K562 (cell line): Measurements from ENCODE around the gene PDE8A. TPM values are rescaled to one million over a fixed set of nuclear protein-coding genes. Genes with fewer than 3 reads are reported as not detected.
A peak's percentile ranks its signal among the peaks of the same experiment; 100 is the strongest.

Experiments used
- ATAC-seq: fragments of 200-7000 bp; cut with Tn5 transposase; 3 replicates; pipeline ENCODE4 v1.9.1; 2020; ENCODE audit warnings: moderate library complexity
- BruUV-seq: library from RNA; stranded (reverse); fragments of 400-500 nt; replicated peaks from 2 replicates; lab custom pipeline; 2021; lab: Mats Ljungman, UMichigan
- CTCF ChIA-PET: fragments of 300-600 bp; formaldehyde crosslinking; extraction: SDS; loops from one replicate; lab custom pipeline; 2021; ENCODE audit warnings: low intra/inter-chr PET ratio; lab: Yijun Ruan, JAX
- POLR2A ChIA-PET: fragments of 300-600, 350-650 bp; sonication (Branson Sonifier 250); formaldehyde crosslinking; extraction: SDS; loops from one replicate; lab custom pipeline; 2021; ENCODE audit warnings: antibody characterized with exemption, inconsistent platforms; lab: Yijun Ruan, JAX
- DNase-seq, 4 experiments: peaks; one replicate each; pipeline versions ENCODE4 v3.0.0 to v3.0.0-alpha.2; 2011 to 2018; ENCODE audit warnings: low spot score in 3 of 4, mixed read lengths in 3 of 4; ENCODE audit errors: extremely low read depth in 1 of 4
- FAIRE-seq: peaks from 2 replicates; lab custom pipeline; 2011; peaks lifted over from hg19 to GRCh38; lab: Jason Lieb, UNC
- H2AFZ ChIP-seq: 2 replicates; pipeline ENCODE4 v1.6.0; 2011; ENCODE audit warnings: low read depth, low read length, control low read depth, inconsistent platforms
- H3K27ac ChIP-seq: fragments of 200-600 bp; 3 replicates; pipeline ENCODE4 v1.8.0; 2011; ENCODE audit warnings: low read depth, mild to moderate bottlenecking, control low read depth, inconsistent platforms, low read length, moderate library complexity, mixed read lengths; ENCODE audit errors: extremely low read depth
- H3K27me3 ChIP-seq, 2 experiments: fragments of 300-600 bp in 1 of 2; 2 replicates in 1 of 2; 3 replicates in 1 of 2; pipeline versions ENCODE4 v1.6.0 to v1.8.0; 2011; ENCODE audit warnings: inconsistent platforms in 2 of 2, low read length in 2 of 2, mild to moderate bottlenecking in 1 of 2, mixed read lengths in 1 of 2, moderate library complexity in 1 of 2; ENCODE audit not compliant: control insufficient read depth in 2 of 2, insufficient read depth in 2 of 2
- H3K36me3 ChIP-seq: fragments of 300-600 bp; 3 replicates; pipeline ENCODE4 v1.8.0; 2011; ENCODE audit warnings: mild to moderate bottlenecking, low read length, inconsistent platforms; ENCODE audit not compliant: control insufficient read depth, insufficient read depth
- H3K4me1 ChIP-seq, 2 experiments: fragments of 200-600 bp in 1 of 2; replicated peaks in 1 of 2; 2 replicates in 1 of 2; 3 replicates in 1 of 2; pipeline versions ENCODE4 v1.5.1 to v1.8.0; 2011; ENCODE audit warnings: inconsistent platforms in 2 of 2, low read length in 2 of 2, mild to moderate bottlenecking in 1 of 2, mixed read lengths in 1 of 2, moderate library complexity in 1 of 2; ENCODE audit not compliant: control insufficient read depth in 2 of 2, insufficient read depth in 2 of 2
- H3K4me2 ChIP-seq: 2 replicates; pipeline ENCODE4 v1.6.1; 2011; ENCODE audit warnings: low read length, control low read depth, inconsistent platforms, mixed read lengths; ENCODE audit not compliant: insufficient read depth
- H3K4me3 ChIP-seq: fragments of 200-600 bp; sonication (generic), shearing (Covaris generic); 2 replicates; pipeline ENCODE4 v1.5.1; 2016; ENCODE audit warnings: control low read depth, inconsistent platforms
- H3K79me2 ChIP-seq: fragments of 200-600 bp; 3 replicates; pipeline ENCODE4 v1.8.0; 2011; ENCODE audit warnings: low read length, inconsistent platforms; ENCODE audit not compliant: control insufficient read depth, insufficient read depth
- H3K9ac ChIP-seq, 2 experiments: 2 replicates each; pipeline versions ENCODE4 v1.6.0 to v1.6.1; 2011; ENCODE audit warnings: low read depth in 2 of 2, low read length in 2 of 2, control low read depth in 1 of 2, inconsistent platforms in 1 of 2, mild to moderate bottlenecking in 1 of 2, mixed read lengths in 1 of 2; ENCODE audit not compliant: insufficient read depth in 1 of 2
- H3K9me1 ChIP-seq: one replicate; pipeline ENCODE4 v1.6.0; 2011; ENCODE audit warnings: inconsistent platforms, mild to moderate bottlenecking, low read length, moderate library complexity; ENCODE audit not compliant: control insufficient read depth, insufficient read depth
- H3K9me3 ChIP-seq: replicated peaks from 2 replicates; pipeline ENCODE4 v1.5.1; 2011; ENCODE audit warnings: low read depth, low read length, inconsistent platforms; ENCODE audit not compliant: control insufficient read depth, insufficient read depth
- H4K20me1 ChIP-seq: replicated peaks from 2 replicates; pipeline ENCODE4 v1.6.1; 2011; ENCODE audit warnings: low read length, inconsistent platforms, mixed read lengths; ENCODE audit not compliant: control insufficient read depth, insufficient read depth
- CGGBP1 ChIP-seq: fragments of 250-450 bp; sonication (Bioruptor Pico); IDR thresholded peaks from 2 replicates; pipeline ENCODE4 v1.9.0; 2021; ENCODE audit warnings: mild to moderate bottlenecking
- CREM ChIP-seq: IDR thresholded peaks from 2 replicates; pipeline ENCODE4 v1.6.1; 2014; ENCODE audit warnings: antibody characterized with exemption, low read depth
- EP300 ChIP-seq: IDR thresholded peaks from 2 replicates; pipeline ENCODE4 v1.6.1; 2012; ENCODE audit warnings: low read length, improper control_type of control experiment
- GATA2 ChIP-seq: sonication (generic); formaldehyde crosslinking; IDR thresholded peaks from 2 replicates; pipeline ENCODE4 v1.4.0; 2020; ENCODE audit warnings: mild to moderate bottlenecking, missing genetic modification reagents
- RAD21 ChIP-seq, 2 experiments: fragments of 250-450 bp in 1 of 2; fragments of 450-650 bp in 1 of 2; sonication (Bioruptor Pico) in 1 of 2; formaldehyde crosslinking in 1 of 2; IDR thresholded peaks in 1 of 2; conservative IDR thresholded peaks in 1 of 2; 2 replicates each; pipeline versions ENCODE4 v1.4.0 to v1.8.0; 2020 to 2022; ENCODE audit warnings: mild to moderate bottlenecking in 2 of 2, moderate library complexity in 1 of 2
- RBM34 ChIP-seq: fragments of 200-400 bp; formaldehyde crosslinking; IDR thresholded peaks from 2 replicates; pipeline ENCODE4 v1.6.1; 2018; ENCODE audit warnings: low read length, borderline replicate concordance; ENCODE audit not compliant: insufficient read depth
- TBP ChIP-seq: optimal IDR thresholded peaks from 2 replicates; pipeline ENCODE3; 2011; ENCODE audit warnings: low read depth, low read length, improper control_type of control experiment
- THRAP3 ChIP-seq: fragments of 450-650 bp; IDR thresholded peaks from 2 replicates; pipeline ENCODE4 v1.6.1; 2016; ENCODE audit warnings: mild to moderate bottlenecking, inconsistent platforms, borderline replicate concordance
- TRIM28 ChIP-seq: fragments of 450-650 bp; IDR thresholded peaks from 2 replicates; pipeline ENCODE4 v1.6.1; 2017
- YY1 ChIP-seq, 3 experiments: IDR thresholded peaks; 2 replicates each; pipeline ENCODE4 v1.6.1; 2011; ENCODE audit warnings: low read length in 2 of 3, mild to moderate bottlenecking in 2 of 3, moderate library complexity in 2 of 3, borderline replicate concordance in 1 of 3, control low read depth in 1 of 3, low read depth in 1 of 3; ENCODE audit not compliant: insufficient read depth in 3 of 3, insufficient replicate concordance in 2 of 3, control insufficient read depth in 1 of 3, insufficient read length in 1 of 3; ENCODE audit errors: extremely low read depth in 1 of 3
- ZBTB7A ChIP-seq: IDR thresholded peaks from 2 replicates; pipeline ENCODE4 v1.6.1; 2011; ENCODE audit warnings: low read depth, mild to moderate bottlenecking, low read length, moderate library complexity, borderline replicate concordance; ENCODE audit not compliant: control insufficient read depth
- WGBS: fragments of 100-300 bp; shearing (Covaris generic); methylation state at CpG from one replicate; pipeline ENCODE4 v1.1.6; 2016; ENCODE audit warnings: low coverage, mixed read lengths; ENCODE audit not compliant: insufficient coverage; ENCODE audit errors: missing lambda C conversion rate; 5-methylcytosine and 5-hydroxymethylcytosine counted together
- in situ Hi-C: fragments of 300-500 bp; cut with MboI; formaldehyde crosslinking; loops from 4 replicates; pipeline ENCODE4 v1.15.0; 2018; ENCODE audit warnings: inconsistent platforms, mixed read lengths
- intact Hi-C: fragments of 100-400 bp; cut with micrococcal nuclease; formaldehyde crosslinking; loops from 2 replicates; pipeline ENCODE4 v1.14.2; 2022
- polyA plus RNA-seq, 8 experiments: library from polyadenylated mRNA; depleted of rRNA in 4 of 8; stranded (reverse) in 5 of 8; unstranded in 3 of 8; fragments of >200 nt; fragmentation: Nextera tagmentation in 2 of 8; fragmentation: Illumina TruSeq in 1 of 8; extraction: Ambion mirVana in 2 of 8; extraction: Trizol in 1 of 8; gene quantifications; 2 replicates each; pipeline versions ENCODE4 v1.2.1 to v1.2.3, GENCODE V29; 2011 to 2014; ENCODE audit warnings: inconsistent platforms in 1 of 8, missing spikeins in 1 of 8
- total RNA-seq, 7 experiments: library from RNA; depleted of rRNA in 6 of 7; stranded (reverse); fragments of >200 nt in 6 of 7; fragmentation: Illumina TruSeq in 2 of 7; extraction: Trizol in 2 of 7; gene quantifications; 2 replicates each; pipeline versions ENCODE4 v1.2.1 to v1.2.3, GENCODE V29; 2011 to 2021; ENCODE audit warnings: low replicate concordance in 1 of 7
- TF ChIP-seq, protein P1 (sequence below): sonication (generic); formaldehyde crosslinking; IDR thresholded peaks from 2 replicates; pipeline ENCODE4 v1.8.0; 2022; ENCODE audit warnings: mild to moderate bottlenecking, missing genetic modification reagents
- TF ChIP-seq, protein P2 (sequence below): sonication (generic); formaldehyde crosslinking; IDR thresholded peaks from 2 replicates; pipeline ENCODE4 v1.8.0; 2023; ENCODE audit warnings: mild to moderate bottlenecking, missing genetic modification reagents
- TF ChIP-seq, protein P3 (sequence below): fragments of 250-450 bp; sonication (Bioruptor Pico); IDR thresholded peaks from 2 replicates; pipeline ENCODE4 v1.4.0; 2020
- TF ChIP-seq, protein P4 (sequence below): fragments of 450-650 bp; formaldehyde crosslinking; IDR thresholded peaks from 2 replicates; pipeline ENCODE4 v1.4.0; 2022; ENCODE audit warnings: missing genetic modification characterization

PDE8A gene
- total and polyA plus RNA-seq, 9 of the 15 experiments (the other 6 are each of a cell fraction or from before 2014, with no cell fraction given): 5.9 to 40.3 (median 19.8) TPM

DNA sequence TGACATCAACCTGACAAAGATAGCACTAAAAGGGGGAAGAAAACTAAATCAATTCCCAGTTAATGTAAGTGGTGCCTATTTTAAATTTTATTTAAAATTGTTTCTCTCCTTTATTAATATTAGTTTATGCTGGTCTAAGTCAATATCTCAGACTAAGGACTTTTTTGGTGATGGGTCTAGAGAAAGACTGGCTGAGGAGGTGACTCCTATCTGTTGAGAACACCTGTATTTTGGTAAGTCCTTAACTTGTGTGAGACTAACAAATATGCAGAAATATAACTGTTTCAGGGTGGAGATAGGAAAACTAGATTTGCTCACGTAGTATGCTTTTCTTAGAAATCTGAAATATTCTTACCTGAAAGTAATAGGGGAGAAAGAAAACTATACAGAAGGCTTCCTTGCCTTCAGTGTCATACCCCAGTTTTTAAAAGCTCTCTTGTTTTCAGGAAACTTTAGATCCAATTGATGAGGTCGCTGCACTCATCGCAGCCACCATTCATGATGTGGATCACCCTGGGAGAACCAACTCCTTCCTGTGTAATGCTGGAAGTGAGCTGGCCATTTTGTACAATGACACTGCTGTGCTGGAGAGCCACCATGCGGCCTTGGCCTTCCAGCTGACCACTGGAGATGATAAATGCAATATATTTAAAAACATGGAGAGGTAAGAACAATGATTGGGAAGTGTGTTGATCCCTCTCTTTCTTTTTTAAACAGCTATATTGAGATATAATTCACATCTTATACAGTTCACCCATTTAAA lies 138.9 kb downstream of the PDE8A start:
- 59% methylated on average over 4 of the region's 4 CpGs for WGBS
- peaks cover 65% of the 10 kb centered on the region for H3K36me3 ChIP-seq
- H3K9ac ChIP-seq: no peak overlapping the region
- ATAC-seq: peak; percentile 54
- intact Hi-C loops (no loop called here), in situ Hi-C loops (no loop called here)
- no peaks in the 10 kb centered on the region for H3K9me3 ChIP-seq
- peaks cover 8 to 28% of the 10 kb centered on the region in 2 experiments; a peak in 3 of 5 replicates for H3K4me1 ChIP-seq
- H4K20me1 ChIP-seq: no peaks in the 10 kb centered on the region
- H2AFZ ChIP-seq: no peak overlapping the region
- H3K27ac ChIP-seq: no peak overlapping the region; the same call in 1 of the 3 replicates
- peak; percentile 77 for FAIRE-seq
- no peak overlapping the region for H3K4me2 ChIP-seq
- ChIA-PET POLR2A (interaction anchor here (0.7 to 1.6 kb wide), 3 partner anchors 15 to 32 kb away, joined by 3 to 5 read pairs (median 3); no protein-coding TSS in a partner anchor), CTCF (interaction anchor here (0.7 kb wide), 1 partner anchor 204 kb away, joined by 3 read pairs; no protein-coding TSS in a partner anchor)
- no peaks in the 10 kb centered on the region for H3K9me1 ChIP-seq
- no TSS peak for BruUV-seq
- peak in 3 of 4 experiments; percentile 24 to 59 (median 56) for DNase-seq
- no peak overlapping the region for H3K4me3 ChIP-seq
- no peaks in the 10 kb centered on the region for H3K79me2 ChIP-seq
- H3K27me3 ChIP-seq: no peaks in the 10 kb centered on the region
- no peak for TF ChIP-seq TRIM28
- TF ChIP-seq RAD21 (CRISPR knock-in tag; conservative IDR thresholded peaks at IDR 0.05 in 1 of 2, IDR thresholded peaks at IDR 0.05 in 1 of 2): peak in 1 of 2 experiments; percentile 47; a peak in 2 of 4 replicates
- TF ChIP-seq THRAP3: no peak
- TF ChIP-seq CREM: no peak
- TF ChIP-seq, protein P1, sequence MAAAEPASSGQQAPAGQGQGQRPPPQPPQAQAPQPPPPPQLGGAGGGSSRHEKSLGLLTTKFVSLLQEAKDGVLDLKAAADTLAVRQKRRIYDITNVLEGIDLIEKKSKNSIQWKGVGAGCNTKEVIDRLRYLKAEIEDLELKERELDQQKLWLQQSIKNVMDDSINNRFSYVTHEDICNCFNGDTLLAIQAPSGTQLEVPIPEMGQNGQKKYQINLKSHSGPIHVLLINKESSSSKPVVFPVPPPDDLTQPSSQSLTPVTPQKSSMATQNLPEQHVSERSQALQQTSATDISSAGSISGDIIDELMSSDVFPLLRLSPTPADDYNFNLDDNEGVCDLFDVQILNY (CRISPR knock-in tag): no peak
- TF ChIP-seq GATA2: no peak
- TF ChIP-seq ZBTB7A: no peak
- no peak for TF ChIP-seq RBM34
- TF ChIP-seq, protein P2, sequence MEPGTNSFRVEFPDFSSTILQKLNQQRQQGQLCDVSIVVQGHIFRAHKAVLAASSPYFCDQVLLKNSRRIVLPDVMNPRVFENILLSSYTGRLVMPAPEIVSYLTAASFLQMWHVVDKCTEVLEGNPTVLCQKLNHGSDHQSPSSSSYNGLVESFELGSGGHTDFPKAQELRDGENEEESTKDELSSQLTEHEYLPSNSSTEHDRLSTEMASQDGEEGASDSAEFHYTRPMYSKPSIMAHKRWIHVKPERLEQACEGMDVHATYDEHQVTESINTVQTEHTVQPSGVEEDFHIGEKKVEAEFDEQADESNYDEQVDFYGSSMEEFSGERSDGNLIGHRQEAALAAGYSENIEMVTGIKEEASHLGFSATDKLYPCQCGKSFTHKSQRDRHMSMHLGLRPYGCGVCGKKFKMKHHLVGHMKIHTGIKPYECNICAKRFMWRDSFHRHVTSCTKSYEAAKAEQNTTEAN (CRISPR knock-in tag): no peak
- TF ChIP-seq, protein P3, sequence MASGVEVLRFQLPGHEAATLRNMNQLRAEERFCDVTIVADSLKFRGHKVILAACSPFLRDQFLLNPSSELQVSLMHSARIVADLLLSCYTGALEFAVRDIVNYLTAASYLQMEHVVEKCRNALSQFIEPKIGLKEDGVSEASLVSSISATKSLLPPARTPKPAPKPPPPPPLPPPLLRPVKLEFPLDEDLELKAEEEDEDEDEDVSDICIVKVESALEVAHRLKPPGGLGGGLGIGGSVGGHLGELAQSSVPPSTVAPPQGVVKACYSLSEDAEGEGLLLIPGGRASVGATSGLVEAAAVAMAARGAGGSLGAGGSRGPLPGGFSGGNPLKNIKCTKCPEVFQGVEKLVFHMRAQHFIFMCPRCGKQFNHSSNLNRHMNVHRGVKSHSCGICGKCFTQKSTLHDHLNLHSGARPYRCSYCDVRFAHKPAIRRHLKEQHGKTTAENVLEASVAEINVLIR (CRISPR knock-in tag): no peak
- TF ChIP-seq, protein P4, sequence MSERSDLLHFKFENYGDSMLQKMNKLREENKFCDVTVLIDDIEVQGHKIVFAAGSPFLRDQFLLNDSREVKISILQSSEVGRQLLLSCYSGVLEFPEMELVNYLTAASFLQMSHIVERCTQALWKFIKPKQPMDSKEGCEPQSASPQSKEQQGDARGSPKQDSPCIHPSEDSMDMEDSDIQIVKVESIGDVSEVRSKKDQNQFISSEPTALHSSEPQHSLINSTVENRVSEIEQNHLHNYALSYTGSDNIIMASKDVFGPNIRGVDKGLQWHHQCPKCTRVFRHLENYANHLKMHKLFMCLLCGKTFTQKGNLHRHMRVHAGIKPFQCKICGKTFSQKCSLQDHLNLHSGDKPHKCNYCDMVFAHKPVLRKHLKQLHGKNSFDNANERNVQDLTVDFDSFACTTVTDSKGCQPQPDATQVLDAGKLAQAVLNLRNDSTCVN (CRISPR knock-in tag): no peak
- TF ChIP-seq EP300: no peak
- TF ChIP-seq YY1 (IDR thresholded peaks at IDR 0.05; ENCODE audit: borderline replicate concordance in 1 of 3, control insufficient read depth in 1 of 3, extremely low read depth in 1 of 3, insufficient read depth in 3 of 3, insufficient read length in 1 of 3, insufficient replicate concordance in 2 of 3, low read depth in 1 of 3, low read length in 2 of 3): peak in 1 of 3 experiments; percentile 45
- no peak for TF ChIP-seq CGGBP1 (CRISPR knock-in tag)
- TF ChIP-seq TBP: no peak
